BLaER1 treated with 17β-estradiol and CSF1 and Interleukin-3, amounts not matched to agents 10 nM and 100 nM (cell line): ENCODE measurements around the gene BORCS6.

ENCODE experiments used
- H3K27ac ChIP-seq, 11 experiments: shearing (Covaris generic); formaldehyde crosslinking; 2 replicates each; pipeline ENCODE4 v1.8.1; 2022
- H3K27me3 ChIP-seq, 11 experiments: shearing (Covaris generic); formaldehyde crosslinking; 2 replicates each; pipeline ENCODE4 v1.8.1; 2022
- H3K36me3 ChIP-seq, 11 experiments: shearing (Covaris generic); formaldehyde crosslinking; 2 replicates each; pipeline ENCODE4 v1.8.1; 2022
- H3K4me1 ChIP-seq, 10 experiments: shearing (Covaris generic); formaldehyde crosslinking; 2 replicates each; pipeline ENCODE4 v1.8.1; 2022
- H3K4me2 ChIP-seq, 11 experiments: shearing (Covaris generic); formaldehyde crosslinking; 2 replicates each; pipeline ENCODE4 v1.8.1; 2022
- H3K4me3 ChIP-seq, 10 experiments: shearing (Covaris generic); formaldehyde crosslinking; 2 replicates each; pipeline ENCODE4 v1.8.1; 2022
- H3K9ac ChIP-seq, 11 experiments: shearing (Covaris generic); formaldehyde crosslinking; 2 replicates each; pipeline ENCODE4 v1.8.1; 2022
- H3K9me3 ChIP-seq, 11 experiments: shearing (Covaris generic); formaldehyde crosslinking; replicated peaks in 1 of 11; 2 replicates each; pipeline ENCODE4 v1.8.1; 2022
- H4K20me1 ChIP-seq, 11 experiments: shearing (Covaris generic); formaldehyde crosslinking; 2 replicates each; pipeline ENCODE4 v1.8.1; 2022
- Cebpa-rat ChIP-seq, 11 experiments: shearing (Covaris generic); IDR thresholded peaks; 2 replicates each; pipeline ENCODE4 v1.8.1; 2022

The BORCS6 gene

GRCh38 chr17:8144401-8145231 is 45.4 kb downstream of the BORCS6 start:
- Histone ChIP-seq H3K27ac (no peak overlapping the region), H3K9me3 (no peaks in the 10 kb centered on the region), H3K4me2 (no peak overlapping the region), H3K27me3 (no peaks in the 10 kb centered on the region), H3K9ac (no peak overlapping the region), H3K36me3 (peaks cover 87 to 100% (median 94%) of the 10 kb centered on the region in 11 experiments), H3K4me3 (no peak overlapping the region), H4K20me1 (peaks cover 10 to 90% (median 60%) of the 10 kb centered on the region in 11 experiments; a peak in 19 of 22 replicates), H3K4me1 (peaks cover 1 to 8% (median 5%) of the 10 kb centered on the region in 10 experiments; a peak in 13 of 20 replicates)
- TF ChIP-seq Cebpa-rat (IDR thresholded peaks at IDR 0.05) = no peak

GRCh38 chr17:8143581-8144400 is 46.2 kb downstream of the BORCS6 start:
- Histone ChIP-seq H3K9me3 (no peaks in the 10 kb centered on the region), H3K4me2 (no peak overlapping the region), H3K36me3 (peaks cover 80 to 93% (median 87%) of the 10 kb centered on the region in 11 experiments), H4K20me1 (peaks cover 8 to 90% (median 61%) of the 10 kb centered on the region in 11 experiments; a peak in 19 of 22 replicates), H3K4me1 (peaks cover 7 to 14% (median 9%) of the 10 kb centered on the region in 10 experiments; a peak in 13 of 20 replicates), H3K27ac (no peak overlapping the region), H3K4me3 (no peak overlapping the region), H3K9ac (no peak overlapping the region), H3K27me3 (no peaks in the 10 kb centered on the region)
- TF ChIP-seq Cebpa-rat (IDR thresholded peaks at IDR 0.05) = no peak

DNA sequence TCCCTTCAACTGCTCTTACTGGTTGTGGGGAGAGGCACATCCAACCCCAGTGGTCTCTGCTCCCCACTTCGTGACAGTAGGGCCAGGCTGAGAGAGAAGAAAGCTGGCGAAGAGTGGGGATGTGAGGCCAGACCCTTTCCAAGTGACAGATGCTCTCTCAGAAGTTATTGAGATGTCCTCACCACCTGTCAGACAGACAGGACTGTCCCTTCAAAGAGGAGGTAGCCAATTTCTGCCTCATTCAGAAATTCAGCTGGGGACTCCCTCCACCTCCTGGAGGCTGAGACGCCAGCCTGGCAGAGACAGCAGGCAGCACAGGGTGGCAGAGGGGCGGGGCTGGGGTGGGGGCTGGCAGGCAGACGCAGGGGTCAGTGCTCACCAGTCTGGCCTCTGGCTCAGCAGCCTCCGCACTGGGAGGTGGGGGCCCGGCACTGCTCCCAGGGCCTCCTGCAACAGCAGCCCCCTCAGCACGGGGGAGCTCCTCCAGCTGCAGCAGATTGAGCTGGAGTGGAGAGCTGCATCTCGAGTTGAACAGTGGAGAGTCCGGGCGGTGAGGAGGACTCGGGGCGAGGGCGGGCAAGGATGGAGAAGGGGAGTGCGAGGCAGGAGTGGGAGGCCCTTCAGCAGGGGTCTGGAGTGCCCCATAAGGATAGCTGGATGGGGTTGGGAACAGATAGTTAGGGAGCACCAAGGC is 46.9 kb downstream of the BORCS6 start:
- H3K4me1 ChIP-seq = peaks cover 10 to 16% (median 12%) of the 10 kb centered on the region in 10 experiments; a peak in 19 of 20 replicates
- no peak for TF ChIP-seq Cebpa-rat (IDR thresholded peaks at IDR 0.05)
- H3K4me3 ChIP-seq = no peak overlapping the region
- peaks cover 8 to 83% (median 57%) of the 10 kb centered on the region in 11 experiments; a peak in 19 of 22 replicates for H4K20me1 ChIP-seq
- H3K9me3 ChIP-seq = no peaks in the 10 kb centered on the region
- no peak overlapping the region for H3K27ac ChIP-seq
- no peaks in the 10 kb centered on the region for H3K27me3 ChIP-seq
- no peak overlapping the region for H3K4me2 ChIP-seq
- no peak overlapping the region for H3K9ac ChIP-seq
- H3K36me3 ChIP-seq = peaks cover 72 to 86% (median 79%) of the 10 kb centered on the region in 11 experiments

- TF ChIP-seq Cebpa-rat (IDR thresholded peaks at IDR 0.05) = no peak
- Histone ChIP-seq H3K9me3 (no peaks in the 10 kb centered on the region), H3K27ac (no peak overlapping the region), H3K4me1 (peaks cover 17 to 24% (median 19%) of the 10 kb centered on the region in 10 experiments), H4K20me1 (peaks cover 8 to 76% (median 50%) of the 10 kb centered on the region in 11 experiments; a peak in 19 of 22 replicates), H3K4me3 (no peak overlapping the region), H3K36me3 (peaks cover 65 to 79% (median 72%) of the 10 kb centered on the region in 11 experiments), H3K27me3 (no peaks in the 10 kb centered on the region), H3K9ac (no peak overlapping the region), H3K4me2 (no peak overlapping the region)
These were observed 47.7 kb downstream of the BORCS6 start for GRCh38 chr17:8142158-8142886.

GRCh38 chr17:8141741-8142140 is 48.2 kb downstream of the BORCS6 start:
- Histone ChIP-seq H3K9ac (no peak overlapping the region), H3K9me3 (no peaks in the 10 kb centered on the region), H3K27ac (no peak overlapping the region), H3K4me1 (peaks cover 19 to 28% (median 22%) of the 10 kb centered on the region in 10 experiments), H3K4me3 (no peak overlapping the region), H4K20me1 (peaks cover 8 to 70% (median 45%) of the 10 kb centered on the region in 11 experiments; a peak in 18 of 22 replicates), H3K36me3 (peaks cover 60 to 73% (median 66%) of the 10 kb centered on the region in 11 experiments), H3K27me3 (no peaks in the 10 kb centered on the region), H3K4me2 (no peak overlapping the region)
- TF ChIP-seq Cebpa-rat (IDR thresholded peaks at IDR 0.05) = no peak

GRCh38 chr17:8141045-8141444 is 48.9 kb downstream of the BORCS6 start:
- Histone ChIP-seq H3K36me3 (peaks cover 53 to 66% (median 59%) of the 10 kb centered on the region in 11 experiments), H3K4me2 (no peak overlapping the region), H4K20me1 (peaks cover 5 to 63% (median 38%) of the 10 kb centered on the region in 11 experiments; a peak in 16 of 22 replicates), H3K9me3 (no peaks in the 10 kb centered on the region), H3K9ac (no peak overlapping the region; a peak in 2 of 22 replicates), H3K27me3 (no peaks in the 10 kb centered on the region), H3K4me3 (no peak overlapping the region), H3K4me1 (peaks cover 19 to 28% (median 22%) of the 10 kb centered on the region in 10 experiments), H3K27ac (no peak overlapping the region; a peak in 1 of 22 replicates)
- TF ChIP-seq Cebpa-rat (IDR thresholded peaks at IDR 0.05) = no peak

- no peak for TF ChIP-seq Cebpa-rat (IDR thresholded peaks at IDR 0.05)
- Histone ChIP-seq H3K4me3 (no peak overlapping the region), H3K9ac (peak overlapping the region in 2 of 11 experiments; percentile 5 to 14; a peak in 4 of 22 replicates), H3K27ac (no peak overlapping the region; a peak in 1 of 22 replicates), H3K4me1 (peaks cover 19 to 28% (median 22%) of the 10 kb centered on the region in 10 experiments), H3K4me2 (peak overlapping the region in 4 of 11 experiments; percentile 82 to 94 (median 92); a peak in 5 of 22 replicates), H3K9me3 (no peaks in the 10 kb centered on the region), H3K36me3 (peaks cover 46 to 59% (median 52%) of the 10 kb centered on the region in 11 experiments), H3K27me3 (no peaks in the 10 kb centered on the region), H4K20me1 (peaks cover 0 to 56% (median 31%) of the 10 kb centered on the region in 11 experiments; a peak in 15 of 22 replicates)
These were observed 49.6 kb downstream of the BORCS6 start for GRCh38 chr17:8140065-8141029.
